ENCODE results near the gene TXNIP.

The TXNIP gene

DNA sequence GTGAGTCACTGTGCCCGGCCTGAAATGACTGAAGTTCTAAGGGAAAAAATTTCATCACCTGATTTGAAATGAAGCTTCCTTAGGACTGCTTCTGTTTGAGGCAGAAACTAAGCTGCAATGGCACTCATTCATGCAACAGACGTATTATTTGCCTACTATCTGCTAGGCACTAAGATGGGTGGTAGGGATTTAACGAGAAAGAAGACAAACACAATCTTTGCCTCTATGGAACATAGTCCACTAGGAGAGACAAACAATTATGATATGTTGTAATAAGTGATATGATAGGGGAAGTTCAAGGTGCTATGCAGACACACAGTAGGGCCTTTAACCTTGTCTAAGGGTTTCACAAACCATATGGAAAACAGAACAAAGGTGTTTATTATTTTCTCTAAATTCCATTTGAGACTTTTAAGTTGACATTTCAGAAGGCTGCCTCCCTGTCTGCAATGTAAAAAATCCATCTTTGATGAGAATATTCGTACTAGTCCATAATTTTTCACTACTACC, 49.8 kb downstream of the TXNIP start:
- DNase-seq (ENCODE audit: low read depth in 2 of 3, low spot score in 1 of 3): no peak

DNA sequence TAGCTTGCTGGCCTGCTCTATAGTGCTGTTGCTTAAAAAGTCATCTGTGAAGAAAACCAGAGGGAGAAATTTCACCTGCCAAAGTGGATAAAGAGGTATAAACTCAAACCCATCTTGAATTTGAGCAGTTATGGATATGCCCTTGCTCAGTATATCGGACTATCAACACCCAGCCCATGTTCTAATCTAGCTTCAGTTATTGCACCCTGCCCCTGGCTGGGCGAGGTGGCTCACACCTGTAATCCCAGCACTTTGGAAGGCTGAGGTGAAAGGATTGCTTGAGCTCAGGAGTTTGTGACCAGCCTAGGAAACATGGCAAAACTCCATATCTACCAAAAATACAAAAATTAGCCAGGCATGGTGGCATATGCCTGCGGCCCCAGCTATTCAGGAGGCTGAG, 51.8 kb downstream of the TXNIP start:
- no peak for DNase-seq (ENCODE audit: low read depth in 2 of 3, low spot score in 1 of 3)

DNA sequence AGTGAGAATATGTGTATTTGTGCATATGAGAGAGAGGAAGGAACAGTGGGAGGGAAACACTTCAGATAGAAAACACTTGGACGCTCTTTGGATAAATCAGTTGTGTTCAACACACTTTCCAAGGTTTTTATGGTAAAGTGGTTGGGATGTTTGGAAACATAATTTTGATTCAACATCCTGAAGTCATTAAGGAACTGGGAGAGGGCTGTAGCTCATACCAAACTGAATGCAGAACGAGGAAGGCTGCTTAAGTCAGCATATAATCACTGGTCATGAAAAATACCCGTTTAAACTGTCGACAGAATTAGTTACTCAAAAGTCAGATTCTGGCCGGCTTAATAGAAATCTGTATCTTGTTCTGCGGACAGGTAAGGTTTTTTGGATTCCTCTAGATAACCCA, 53.5 kb downstream of the TXNIP start:
- no peak for DNase-seq (ENCODE audit: low read depth in 2 of 3, low spot score in 1 of 3)

All from stimulated activated CD4-positive, alpha-beta T cell treated with anti-CD3 and anti-CD28 coated beads, Interleukin-12 subunit alpha, Interleukin-12 subunit beta, amount 100 ng/mL, for 48 hours (primary cell).